Activated naive CD8-positive, alpha-beta T cell treated with anti-CD3 and anti-CD28 coated beads, Interleukin-2, amount 50 U/mL, for 16 hours (primary cell): Measurements from ENCODE around the gene CBFA2T3.

Experiments
- DNase-seq: peaks from one replicate; pipeline ENCODE4 v3.0.0-alpha.2; 2020; ENCODE audit warnings: low read depth, low spot score

CBFA2T3 gene

DNA sequence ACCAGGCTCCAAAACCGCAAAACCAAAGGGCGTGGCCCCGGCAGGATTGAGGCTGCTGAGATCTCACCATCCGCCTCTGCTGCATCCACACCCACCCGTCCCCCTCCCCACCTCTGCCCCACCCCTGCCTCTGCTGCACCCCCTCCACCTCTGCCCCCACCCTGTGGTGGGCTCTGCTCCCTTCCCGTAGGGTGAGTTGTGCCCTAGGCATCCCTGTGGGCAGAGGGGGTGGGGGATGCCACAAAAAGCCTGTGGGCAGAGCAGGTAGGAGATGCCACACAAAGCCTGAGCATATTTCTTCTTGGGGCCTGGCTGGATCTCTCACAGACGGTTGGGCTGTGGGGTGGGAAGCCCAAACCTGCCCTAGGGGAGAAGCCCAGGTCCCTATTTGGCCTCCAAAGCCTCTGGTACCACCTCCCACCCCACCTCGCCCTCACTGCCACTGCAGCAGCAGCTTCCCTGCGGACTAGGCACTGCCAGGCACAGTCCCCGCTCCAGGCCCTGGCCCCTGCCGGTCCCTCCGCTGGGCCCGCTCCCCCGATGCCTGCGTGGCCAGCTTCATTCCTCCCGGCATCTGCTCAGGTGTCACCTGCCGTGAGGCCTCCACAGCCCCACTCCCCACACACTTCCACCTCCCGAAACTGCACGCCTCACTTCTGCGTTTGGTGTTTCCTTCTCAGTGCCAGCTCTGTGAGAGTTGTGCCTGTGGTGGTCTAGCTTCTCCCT lies 99.3 kb downstream of the CBFA2T3 start:
- no peak for DNase-seq

DNA sequence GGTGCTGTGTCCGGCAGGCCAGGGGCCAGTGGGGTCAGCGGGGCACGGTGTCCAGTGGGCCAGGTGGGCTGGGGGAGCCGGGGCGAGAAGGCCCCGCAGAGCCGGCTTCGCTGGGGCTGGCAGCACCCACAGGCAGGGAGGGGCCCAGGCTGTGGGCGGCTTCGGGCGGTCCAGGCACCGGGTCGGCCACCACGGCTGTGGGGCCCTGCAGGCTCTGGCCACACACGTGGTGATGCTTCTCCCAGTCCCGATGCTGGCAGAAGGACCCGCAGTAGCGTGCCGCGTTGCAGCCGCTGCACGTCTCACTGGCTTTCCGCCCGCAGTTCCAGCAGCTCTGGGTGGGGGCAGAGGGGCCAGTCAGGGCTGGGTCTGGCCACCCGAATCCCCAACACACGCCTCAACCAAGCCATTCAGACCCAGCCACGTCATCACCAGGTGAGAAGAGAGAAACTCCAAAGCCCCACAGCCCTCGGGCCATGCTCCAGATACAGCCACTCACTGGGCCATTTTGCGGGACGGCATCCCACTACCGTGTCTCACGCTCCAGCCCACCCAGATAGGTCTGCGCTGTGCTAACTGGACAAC lies 100.0 kb downstream of the CBFA2T3 start:
- DNase-seq = no peak

DNA sequence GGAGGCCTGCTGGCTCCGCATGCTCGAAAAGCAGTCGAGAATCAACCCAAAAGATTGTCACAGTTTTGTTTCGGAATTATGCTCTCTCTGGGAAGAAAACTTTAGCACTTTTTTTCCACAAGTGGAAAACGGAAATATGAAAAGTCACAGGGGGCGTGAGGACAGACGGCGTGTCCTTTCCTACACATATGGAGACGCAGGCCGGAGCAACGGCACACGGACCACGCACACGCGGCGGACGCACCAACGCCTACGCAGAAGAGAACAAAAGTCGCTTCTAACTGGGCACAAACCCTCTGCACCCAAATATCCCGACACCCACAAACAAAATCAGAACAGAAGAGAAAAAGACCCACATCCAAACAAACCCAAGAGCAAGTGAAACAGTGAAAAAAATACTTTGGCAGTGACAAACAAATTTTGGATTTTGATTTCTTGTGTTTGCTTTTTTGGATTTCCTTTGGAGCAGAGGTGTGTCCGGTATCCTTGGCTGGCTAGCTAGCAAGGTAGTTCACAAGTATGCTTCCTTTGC lies 101.2 kb downstream of the CBFA2T3 start:
- DNase-seq = no peak

DNA sequence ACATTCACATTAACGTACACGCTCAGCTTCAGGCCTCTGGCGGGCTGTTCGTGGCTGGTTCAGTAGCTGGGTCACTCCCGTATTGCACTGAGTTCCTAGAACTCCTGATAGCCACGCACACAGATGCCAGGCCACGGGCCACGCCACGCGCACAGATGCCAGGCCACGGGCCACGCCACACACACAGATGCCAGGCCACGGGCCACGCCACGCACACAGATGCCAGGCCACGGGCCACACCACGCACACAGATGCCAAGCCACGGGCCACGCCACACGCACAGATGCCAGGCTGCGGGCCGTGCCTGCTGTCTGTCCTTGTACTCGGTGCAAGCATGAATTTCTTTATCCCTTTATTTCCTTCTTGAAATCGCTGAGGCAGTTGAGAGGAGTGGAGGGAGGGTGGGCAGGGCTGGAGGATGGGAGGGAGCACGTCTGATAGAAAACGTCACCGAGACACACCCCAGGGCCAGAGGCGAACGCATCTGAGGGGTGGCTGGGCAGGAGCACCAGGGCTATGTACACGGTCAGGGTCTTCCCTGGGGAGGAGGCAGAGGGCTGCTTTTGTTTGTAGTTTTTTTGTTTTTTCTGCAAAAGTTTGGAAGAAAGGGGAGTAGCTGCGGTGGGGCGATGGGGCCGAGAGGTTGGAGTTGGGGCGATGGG lies 101.9 kb downstream of the CBFA2T3 start:
- DNase-seq = no peak

DNA sequence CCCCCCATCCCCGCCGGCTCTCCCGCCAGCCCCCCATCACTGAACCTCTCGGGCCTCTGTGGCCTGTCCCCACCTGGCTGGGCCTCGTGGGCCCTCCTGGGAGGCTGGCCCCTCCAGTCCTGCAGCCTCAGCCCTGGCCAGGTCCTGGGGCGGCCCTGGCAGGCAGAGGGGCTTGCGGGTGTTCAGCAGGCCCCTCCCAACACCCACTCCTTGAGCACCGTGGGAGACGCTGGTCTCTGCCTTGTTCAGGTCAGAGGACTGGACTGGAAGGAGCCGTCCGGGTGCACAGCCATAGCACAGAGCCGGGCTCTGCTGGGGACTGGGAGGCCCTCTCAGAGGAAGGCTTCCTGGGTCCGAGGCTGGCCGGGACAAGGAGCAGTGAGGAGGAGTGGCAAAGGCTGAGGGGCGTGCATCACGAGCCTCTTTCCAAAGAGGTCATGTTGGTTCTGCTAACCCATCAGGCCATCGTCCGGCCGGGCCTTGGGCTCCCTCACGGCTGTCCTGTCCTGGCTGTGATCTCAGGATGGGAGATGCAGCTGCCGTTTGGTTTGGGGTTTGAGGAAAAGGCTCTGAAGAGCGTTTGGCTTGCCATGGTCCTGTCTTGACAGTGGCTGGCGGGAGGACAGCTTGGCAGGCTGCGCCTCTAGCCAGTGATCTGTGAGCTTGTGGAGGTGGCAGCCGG lies 104.2 kb downstream of the CBFA2T3 start:
- no peak for DNase-seq

DNA sequence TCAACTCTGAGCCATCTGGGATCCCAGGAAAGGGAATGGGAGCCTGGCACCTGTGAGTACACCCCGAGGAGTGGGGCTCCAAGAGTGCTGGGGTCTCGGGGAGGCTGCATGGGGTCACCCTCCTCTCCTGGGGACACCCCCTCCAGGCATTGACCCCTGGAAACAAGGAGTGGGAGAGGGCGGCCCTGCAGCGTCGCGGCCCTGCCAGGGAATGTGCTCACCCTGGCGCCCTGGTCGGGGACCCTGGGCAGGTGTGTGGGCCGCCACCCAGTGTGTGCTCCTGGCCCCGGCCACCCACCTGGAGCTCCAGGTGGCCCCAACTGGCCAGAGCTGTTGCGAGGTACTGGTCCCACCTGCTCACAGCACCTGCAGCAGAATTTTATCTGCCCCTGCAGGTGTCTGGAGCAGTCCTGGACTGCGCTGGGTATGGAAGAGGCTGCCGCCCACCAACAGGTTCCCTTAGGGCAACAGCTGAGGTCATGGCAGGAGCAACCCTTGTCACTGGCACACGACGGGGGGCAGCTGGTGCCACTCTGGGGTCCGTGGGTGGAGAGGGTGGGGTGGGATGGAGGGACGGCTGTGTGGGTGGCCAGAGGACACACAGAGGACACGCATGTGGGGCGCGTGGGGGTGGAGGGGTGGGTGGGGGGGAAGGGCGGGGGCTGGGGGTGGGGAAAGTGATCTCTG lies 105.1 kb downstream of the CBFA2T3 start:
- DNase-seq = no peak

DNA sequence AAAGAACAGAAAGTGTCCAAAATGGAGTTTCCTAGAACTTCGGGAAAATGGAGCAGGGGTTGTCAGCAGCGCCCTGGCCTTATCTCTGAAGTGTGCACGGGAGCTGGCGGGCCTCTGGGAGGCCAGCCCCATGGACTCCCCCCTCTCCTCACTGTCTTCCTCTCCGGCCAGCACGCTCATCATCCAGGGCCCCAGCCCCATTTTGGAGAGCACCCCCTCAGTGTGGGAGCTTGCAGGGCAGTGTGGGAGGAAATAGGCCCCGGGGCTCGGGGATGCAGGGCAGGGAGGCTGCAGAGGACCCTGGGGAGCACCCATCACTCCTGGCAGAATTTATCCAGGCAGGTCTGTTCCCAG lies 105.7 kb downstream of the CBFA2T3 start:
- DNase-seq = no peak

DNA sequence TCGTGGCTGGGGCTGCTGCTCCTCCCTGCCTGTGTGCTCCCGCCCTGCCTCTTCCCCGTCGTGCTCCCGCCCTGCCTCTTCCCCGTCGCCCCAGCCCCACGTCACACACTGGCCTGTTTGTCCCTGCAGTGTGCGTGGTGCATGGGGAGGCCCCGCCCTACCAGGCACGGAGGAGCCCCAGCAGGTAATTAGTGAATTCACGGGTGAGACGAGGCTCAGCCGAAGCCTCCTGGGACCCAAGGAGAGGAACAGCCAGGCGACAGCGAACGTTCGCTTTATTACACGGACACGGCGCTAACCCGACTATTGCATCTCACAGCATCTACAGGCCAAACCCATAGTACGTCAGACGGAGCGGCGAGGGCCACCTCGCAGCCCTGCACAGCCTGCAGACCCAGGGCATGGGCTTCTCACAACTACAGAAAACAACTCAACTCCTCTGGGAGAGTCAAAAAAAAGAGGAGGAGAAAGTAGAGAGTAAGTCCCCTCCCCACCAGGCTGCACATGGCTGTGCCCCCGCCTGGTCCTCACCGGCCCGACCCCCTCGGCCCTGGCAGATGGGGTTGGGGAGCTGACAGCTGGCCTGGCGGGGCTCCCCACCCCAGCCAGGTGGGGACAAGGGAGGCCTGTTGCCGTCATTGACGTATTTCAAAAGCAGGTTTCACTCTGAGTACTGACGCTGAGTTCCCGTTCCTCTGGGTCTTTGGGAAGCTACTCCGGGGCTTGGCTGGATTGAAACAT lies 106.2 kb downstream of the CBFA2T3 start:
- DNase-seq = no peak

DNA sequence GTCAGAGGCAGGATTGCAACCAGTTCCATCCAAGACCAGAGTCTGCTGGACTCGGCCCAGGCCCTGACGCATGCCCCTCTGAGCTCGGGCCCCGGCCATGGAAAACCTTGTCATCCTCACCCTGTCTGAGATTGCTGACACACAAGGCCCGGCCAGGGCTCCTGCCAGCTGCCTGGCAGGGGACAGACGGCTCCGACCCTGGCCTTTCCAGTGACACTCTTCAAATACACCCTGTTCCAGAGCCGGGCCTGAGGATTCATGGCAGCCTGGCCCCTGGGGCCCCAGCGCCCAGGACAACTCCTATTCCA lies 107.4 kb downstream of the CBFA2T3 start:
- DNase-seq = no peak

DNA sequence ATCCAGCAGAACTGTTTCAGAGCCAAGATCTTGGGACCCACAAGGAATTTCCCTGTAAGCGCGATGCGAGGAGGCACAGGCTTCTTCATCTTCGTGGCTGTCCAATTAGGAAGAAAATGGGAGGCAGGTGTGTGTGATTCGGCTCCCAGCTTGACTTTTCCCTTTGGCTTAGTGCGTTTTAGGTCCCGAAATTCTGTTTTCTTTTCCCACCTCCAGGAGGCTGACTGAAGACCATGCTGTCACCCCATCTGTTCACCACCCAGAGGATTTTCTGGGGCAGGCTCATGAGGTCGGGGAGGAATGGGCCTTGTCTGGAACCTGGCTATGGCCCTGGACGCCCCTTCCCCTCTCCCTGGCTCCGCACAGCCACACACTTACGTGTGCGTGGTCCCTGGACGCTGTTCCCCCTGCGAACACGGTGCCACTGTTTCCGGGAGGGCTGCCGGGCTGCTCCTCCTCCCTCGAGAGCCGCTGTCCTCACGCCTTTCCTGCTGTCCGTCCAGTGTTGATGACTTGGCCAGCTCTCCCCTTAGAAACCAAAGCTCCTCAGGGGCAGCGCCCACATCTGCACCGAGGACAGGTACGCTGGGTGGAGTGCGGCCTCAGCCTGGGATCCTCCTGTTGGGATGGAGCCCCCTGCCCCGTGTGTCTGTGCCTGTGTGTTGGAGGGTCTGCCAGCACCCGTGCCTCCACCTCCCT lies 107.9 kb downstream of the CBFA2T3 start:
- DNase-seq = no peak

DNA sequence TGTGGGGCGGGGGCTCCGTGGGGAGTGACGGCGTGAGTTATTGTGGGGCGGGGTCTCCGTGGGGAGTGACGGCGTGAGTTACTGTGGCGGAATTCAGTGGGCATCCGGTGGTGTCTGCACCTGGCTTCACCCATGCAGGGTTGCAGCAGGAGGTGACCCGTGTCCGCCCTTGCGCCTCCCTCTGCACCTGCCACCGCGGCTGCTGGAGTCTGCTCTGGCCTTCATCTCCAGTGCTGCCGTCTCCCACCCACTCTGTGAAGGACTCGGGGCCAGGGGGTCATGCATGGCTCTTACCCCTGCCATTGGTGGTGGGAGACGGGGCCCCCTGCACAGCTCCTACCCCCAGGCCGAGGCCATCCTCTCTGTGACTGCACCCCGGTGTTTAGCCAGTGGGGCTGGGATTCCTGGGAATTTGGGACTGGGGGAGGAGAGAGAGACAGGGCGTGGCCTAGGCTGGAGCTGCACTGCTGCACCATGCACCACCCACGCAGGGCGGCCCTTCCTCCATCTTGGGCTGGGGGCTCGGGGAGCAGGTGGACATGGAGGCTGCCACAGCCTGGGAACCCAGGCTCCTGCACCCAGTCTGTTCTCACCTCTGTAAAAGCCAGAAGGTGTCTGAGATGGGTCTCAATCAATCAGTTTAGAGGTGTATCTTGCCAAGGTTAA lies 109.3 kb downstream of the CBFA2T3 start:
- DNase-seq = no peak

DNA sequence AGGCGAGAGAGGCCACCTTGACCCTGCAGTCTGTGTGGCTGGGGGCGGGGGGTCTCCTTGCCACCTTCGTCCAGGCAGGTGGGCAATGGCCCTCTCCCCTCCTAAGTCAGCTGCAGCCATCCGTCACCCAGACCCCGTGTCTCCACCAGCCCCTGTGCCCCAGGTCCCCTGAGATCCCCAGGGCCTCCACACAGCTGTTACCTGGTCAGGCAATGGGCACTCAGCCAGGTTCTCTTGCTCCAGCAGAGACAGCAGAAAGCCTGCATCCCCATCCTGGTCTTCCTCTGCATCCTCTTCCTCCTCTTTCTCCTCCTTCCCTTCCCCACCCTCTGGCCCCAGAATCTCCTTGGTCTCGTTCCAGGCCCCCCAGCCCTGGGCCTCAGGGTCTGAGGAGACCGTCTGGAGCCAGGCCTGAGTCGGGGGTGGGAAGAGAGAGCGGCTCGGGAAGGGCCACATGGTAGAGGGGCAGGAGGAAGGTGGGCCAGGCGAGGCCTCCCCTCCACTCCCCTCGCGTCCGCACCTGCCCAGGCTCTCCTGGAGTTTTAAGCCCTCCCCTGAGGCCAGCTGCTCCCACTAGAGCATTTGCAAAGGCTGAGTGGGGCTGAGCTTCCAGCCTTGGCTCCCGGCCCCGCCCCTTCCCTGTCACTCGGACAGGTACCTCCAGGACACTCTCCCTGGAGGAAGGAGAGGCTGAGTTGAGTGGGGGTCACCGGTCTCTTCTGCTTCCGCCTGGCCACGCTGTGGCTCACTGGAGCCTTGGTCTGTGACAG lies 110.7 kb downstream of the CBFA2T3 start, which contains the start of gene PABPN1L:
PABPN1L (minus strand) TSS at position 510 of the 770 bp plus-strand sequence; CDS start at position 456, 54 bp downstream.
- DNase-seq = no peak

DNA sequence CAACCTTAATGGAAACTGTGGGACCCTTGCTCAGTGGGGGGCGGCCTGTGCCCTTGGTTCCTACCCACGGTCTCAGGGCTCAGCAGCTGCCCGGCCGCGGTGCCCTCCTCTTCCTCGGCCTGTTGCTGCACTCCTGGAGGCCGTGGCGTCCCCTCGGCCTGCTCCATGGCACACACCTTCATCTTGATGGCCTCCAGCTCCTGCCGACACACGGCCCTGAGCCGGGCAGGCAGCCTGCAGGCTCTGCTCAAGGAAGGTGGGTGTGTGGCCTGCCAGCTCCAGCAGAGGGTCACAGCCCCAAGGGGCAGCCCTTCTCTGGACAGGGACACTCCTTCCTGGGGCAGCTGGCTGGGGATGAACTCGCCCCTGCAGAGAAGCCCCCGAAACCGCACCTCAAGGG lies 111.3 kb downstream of the CBFA2T3 start:
- DNase-seq = no peak

DNA sequence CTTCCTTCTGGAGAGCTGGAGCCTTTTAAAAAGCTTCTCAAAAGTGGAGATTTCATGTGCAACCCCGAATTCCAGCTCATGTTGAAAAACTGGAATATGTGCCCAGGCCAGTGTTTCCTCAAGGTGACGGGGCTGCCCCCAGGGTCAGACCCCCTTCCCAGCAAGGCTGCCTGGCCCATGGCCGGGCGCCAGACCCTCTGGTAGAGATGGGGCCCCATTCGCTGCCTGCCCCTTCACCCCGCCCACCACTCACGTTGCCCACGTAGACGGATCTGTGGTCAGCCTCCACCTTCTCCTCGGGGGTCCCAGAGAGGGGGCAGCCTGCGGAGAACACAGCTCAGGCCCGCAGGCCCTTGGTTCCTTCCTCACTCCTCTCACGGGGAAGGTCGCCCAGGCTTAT lies 111.7 kb downstream of the CBFA2T3 start:
- DNase-seq = no peak

DNA sequence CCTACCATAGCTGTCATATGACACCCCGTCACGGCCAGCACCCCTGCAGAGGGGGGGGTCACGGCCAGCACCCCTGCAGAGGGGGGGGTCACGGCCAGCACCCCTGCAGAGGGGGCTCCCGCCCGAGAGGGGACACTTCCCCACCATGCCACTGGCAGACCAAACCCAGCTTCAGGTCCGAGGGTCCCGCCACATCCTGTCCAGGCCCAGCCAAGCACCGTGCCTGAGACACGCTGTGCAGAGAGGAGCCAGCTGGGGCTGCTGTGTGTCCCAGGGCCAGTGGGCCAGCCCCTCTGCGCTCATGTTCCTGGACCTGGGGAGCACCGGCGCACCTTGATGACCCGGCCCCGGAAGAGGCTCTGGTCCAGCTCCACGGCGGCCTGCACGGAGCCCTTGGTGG lies 112.5 kb downstream of the CBFA2T3 start:
- DNase-seq = no peak

DNA sequence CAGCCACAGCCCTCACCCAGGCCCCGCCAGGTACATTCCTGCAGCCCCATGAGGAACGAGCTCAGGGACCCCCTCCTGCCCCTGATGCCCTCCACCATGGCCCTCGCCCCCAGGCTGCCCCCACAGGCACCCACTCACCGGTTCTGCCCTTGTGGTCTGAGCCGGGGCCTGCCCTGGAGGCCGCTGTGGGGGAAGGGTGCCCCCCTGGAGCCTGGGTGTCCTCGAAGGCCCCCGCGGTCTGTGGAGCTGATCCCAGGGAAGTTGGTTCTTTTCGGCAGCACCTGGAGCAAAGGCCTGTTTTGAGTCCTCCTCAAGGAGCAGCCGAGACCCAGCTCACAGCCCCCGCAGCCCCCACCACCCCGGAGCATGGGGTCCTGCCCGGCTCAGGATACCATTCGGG lies 112.9 kb downstream of the CBFA2T3 start:
- DNase-seq = no peak

DNA sequence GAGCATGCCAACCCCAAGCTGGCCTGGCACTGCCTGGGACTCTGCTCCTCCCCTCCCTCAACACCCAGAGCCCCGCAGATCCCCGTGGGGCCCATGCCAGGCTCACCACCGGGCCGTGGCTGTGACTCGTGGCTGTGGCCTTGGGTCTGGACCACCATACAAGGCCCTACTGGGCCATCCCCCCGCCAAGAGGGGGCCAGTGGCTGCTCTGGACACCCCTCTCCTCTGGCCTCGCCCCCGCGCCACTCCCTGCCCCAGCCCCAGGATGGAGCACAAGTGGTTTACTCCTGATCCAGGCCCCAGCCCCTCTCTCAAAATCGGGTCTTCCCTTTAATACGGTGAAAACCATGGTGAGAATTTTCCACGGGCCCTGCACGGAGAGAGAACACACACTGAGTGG lies 113.6 kb downstream of the CBFA2T3 start:
- no peak for DNase-seq

DNA sequence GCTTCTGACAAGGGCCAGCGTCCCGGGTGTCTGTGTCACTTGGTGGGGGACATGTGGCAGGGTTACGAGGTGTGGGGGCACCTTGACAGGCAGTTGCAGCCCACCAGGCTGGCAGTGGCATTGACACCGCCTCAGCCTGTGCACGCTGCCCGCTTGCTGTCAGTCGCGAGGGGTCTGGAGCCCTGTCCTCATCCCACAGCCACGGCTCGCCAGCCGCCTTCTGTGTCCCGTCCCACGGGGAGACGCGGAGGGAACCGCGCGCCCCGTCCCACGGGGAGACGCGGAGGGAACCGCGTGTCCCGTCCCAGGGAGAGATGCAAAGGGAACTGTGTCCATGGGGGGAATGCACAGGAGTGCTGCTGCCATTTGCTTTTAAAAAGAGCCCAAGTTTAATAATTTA lies 114.0 kb downstream of the CBFA2T3 start:
- DNase-seq = no peak

DNA sequence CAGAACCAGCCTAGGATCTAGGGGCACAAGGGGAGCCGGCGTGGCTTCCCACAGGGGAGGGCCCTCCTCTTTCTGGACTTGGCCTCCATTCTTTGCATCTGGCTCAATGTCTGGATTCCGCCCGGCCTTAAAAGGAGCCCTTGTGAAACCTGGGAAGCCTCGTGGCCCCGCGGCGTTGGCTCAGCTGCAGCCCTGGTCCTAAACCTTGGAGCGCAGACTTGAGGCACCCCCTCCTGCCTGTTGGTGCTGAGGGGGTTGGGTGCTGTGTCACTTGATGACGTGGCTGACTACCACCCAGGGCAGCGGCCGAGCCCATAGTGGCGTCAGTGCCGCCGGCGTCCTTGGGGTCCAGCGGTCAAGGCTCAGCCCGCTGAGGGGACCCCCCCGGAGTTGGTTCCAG lies 115.6 kb downstream of the CBFA2T3 start:
- no peak for DNase-seq
